Measurements from ENCODE around the gene CLCN2. TPM values are rescaled to one million over a fixed set of nuclear protein-coding genes. Genes with fewer than 3 reads are reported as not detected.

Gene CLCN2
- total RNA-seq, 1 donor from 2014 or later: 6.6 TPM

DNA sequence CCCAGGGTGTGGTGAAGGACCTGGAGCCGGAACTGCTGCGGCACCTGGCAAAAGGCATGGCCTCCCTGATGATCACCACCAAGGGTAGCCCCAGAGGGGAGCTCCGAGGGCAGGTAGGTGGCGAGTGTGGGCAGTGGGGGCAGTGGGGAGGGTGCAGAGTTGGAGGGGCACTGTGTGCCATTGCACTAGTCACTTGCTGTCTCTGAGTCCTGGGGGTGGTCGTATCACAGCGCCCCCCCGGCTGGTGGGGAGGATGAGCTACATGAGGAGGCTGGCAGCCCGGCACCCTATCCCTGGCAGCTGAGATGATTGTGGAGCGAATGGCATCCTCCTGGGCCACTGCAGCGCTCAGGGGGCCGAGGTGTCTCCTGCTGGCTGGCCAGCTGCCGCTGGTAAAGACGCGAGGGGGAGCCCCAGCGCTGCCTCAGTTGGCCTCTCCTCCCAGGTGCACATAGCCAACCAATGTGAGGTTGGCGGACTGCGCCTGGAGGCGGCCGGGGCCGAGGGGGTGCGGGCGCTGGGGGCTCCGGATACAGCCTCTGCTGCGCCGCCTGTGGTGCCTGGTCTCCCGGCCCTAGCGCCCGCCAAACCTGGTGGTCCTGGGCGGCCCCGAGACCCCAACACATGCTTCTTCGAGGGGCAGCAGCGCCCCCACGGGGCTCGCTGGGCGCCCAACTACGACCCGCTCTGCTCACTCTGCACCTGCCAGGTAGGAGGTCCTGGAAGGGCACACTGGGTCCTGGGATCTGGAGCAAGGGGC, 24.8 kb upstream of the CLCN2 start:
- Mint-ChIP-seq H3K4me1 (ENCODE audit: low read depth) (no peaks in the 10 kb centered on the region), H3K36me3 (ENCODE audit: low read depth) (no peaks in the 10 kb centered on the region), H3K9me3 (no peaks in the 10 kb centered on the region), H3K27ac (no peak overlapping the region), H3K27me3 (ENCODE audit: insufficient read depth) (peaks cover 42% of the 10 kb centered on the region), H3K4me3 (no peak overlapping the region)
- DNase-seq (ENCODE audit: low spot score): no peak
- intact Hi-C loops (cut with micrococcal nuclease): no loop called here

- no peak for DNase-seq (ENCODE audit: low spot score)
- Mint-ChIP-seq H3K4me3 (no peak overlapping the region), H3K4me1 (ENCODE audit: low read depth) (no peaks in the 10 kb centered on the region), H3K27me3 (ENCODE audit: insufficient read depth) (peaks cover 43% of the 10 kb centered on the region), H3K36me3 (ENCODE audit: low read depth) (no peaks in the 10 kb centered on the region), H3K9me3 (no peaks in the 10 kb centered on the region), H3K27ac (no peak overlapping the region)
- intact Hi-C loops (cut with micrococcal nuclease): no loop called here
Observed at GRCh38 chr3:184384856-184385422, 23.5 kb upstream of the CLCN2 start.

DNA sequence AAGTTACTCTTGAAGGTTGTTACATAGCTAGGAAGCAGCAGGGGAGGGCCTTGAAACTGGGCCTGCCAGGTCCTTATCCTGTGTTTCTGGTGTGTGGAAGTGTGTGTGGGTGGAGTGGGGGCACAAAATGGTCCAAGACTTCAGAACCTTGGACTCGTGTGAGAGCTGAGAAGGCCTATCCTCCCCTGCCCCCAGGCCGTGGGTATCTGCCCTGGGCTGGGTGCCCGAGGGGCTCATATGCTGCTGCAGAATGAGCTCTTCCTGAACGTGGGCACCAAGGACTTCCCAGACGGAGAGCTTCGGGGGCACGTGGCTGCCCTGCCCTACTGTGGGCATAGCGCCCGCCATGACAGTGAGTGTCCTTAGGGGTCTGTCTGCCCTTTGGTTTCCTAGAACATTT, 22.9 kb upstream of the CLCN2 start:
- no peaks in the 10 kb centered on the region for H3K9me3 Mint-ChIP-seq
- no peak overlapping the region for H3K27ac Mint-ChIP-seq
- no peak overlapping the region for H3K4me3 Mint-ChIP-seq
- H3K27me3 Mint-ChIP-seq (ENCODE audit: insufficient read depth): peaks cover 42% of the 10 kb centered on the region
- DNase-seq (ENCODE audit: low spot score): no peak
- H3K4me1 Mint-ChIP-seq (ENCODE audit: low read depth): no peaks in the 10 kb centered on the region
- intact Hi-C loops (cut with micrococcal nuclease): no loop called here
- H3K36me3 Mint-ChIP-seq (ENCODE audit: low read depth): no peaks in the 10 kb centered on the region

- H3K9me3 Mint-ChIP-seq: no peaks in the 10 kb centered on the region
- peaks cover 51% of the 10 kb centered on the region for H3K27me3 Mint-ChIP-seq (ENCODE audit: insufficient read depth)
- H3K4me1 Mint-ChIP-seq (ENCODE audit: low read depth): no peaks in the 10 kb centered on the region
- intact Hi-C loops (cut with micrococcal nuclease): no loop called here
- no peak overlapping the region for H3K27ac Mint-ChIP-seq
- no peak overlapping the region for H3K4me3 Mint-ChIP-seq
- DNase-seq (ENCODE audit: low spot score): no peak
- no peaks in the 10 kb centered on the region for H3K36me3 Mint-ChIP-seq (ENCODE audit: low read depth)
Observed at GRCh38 chr3:184383033-184383740, 21.8 kb upstream of the CLCN2 start.

DNA sequence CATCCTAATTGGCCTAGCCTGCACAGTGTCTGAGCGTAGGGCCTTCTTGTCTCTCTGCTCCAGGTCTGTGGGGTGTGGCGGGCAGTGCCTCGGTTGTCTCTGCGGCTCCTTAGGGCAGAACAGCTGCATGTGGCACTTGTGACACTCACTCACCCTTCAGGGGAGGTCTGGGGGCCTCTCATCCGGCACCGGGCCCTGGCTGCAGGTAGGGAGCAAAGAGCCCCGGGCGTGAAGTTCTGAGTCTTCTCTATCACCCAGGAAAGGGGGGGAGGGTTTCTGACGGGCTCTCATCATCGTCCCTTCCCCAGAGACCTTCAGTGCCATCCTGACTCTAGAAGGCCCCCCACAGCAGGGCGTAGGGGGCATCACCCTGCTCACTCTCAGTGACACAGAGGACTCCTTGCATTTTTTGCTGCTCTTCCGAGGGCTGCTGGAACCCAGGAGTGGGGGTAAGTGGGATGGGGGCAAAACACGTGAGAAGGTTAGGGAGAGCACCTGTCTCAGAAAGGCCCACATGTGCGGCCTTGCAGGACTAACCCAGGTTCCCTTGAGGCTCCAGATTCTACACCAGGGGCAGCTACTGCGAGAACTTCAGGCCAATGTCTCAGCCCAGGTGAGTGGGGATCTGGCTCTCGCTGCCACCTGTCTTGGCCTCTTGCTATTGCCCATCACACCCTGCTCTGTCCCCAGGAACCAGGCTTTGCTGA, 21.1 kb upstream of the CLCN2 start:
- no peaks in the 10 kb centered on the region for H3K4me1 Mint-ChIP-seq (ENCODE audit: low read depth)
- H3K36me3 Mint-ChIP-seq (ENCODE audit: low read depth): no peaks in the 10 kb centered on the region
- H3K9me3 Mint-ChIP-seq: no peaks in the 10 kb centered on the region
- H3K27ac Mint-ChIP-seq: no peak overlapping the region
- no peak for DNase-seq (ENCODE audit: low spot score)
- H3K27me3 Mint-ChIP-seq (ENCODE audit: insufficient read depth): peaks cover 56% of the 10 kb centered on the region
- intact Hi-C loops (cut with micrococcal nuclease): no loop called here
- H3K4me3 Mint-ChIP-seq: no peak overlapping the region

- no peak for DNase-seq (ENCODE audit: low spot score)
- H3K4me3 Mint-ChIP-seq: no peak overlapping the region
Observed at GRCh38 chr3:184381261-184382224, 20.1 kb upstream of the CLCN2 start.

GRCh38 chr3:184380627-184381260, 19.3 kb upstream of the CLCN2 start:
- H3K36me3 Mint-ChIP-seq (ENCODE audit: low read depth): no peaks in the 10 kb centered on the region
- peaks cover 69% of the 10 kb centered on the region for H3K27me3 Mint-ChIP-seq (ENCODE audit: insufficient read depth)
- no peak overlapping the region for H3K27ac Mint-ChIP-seq
- DNase-seq (ENCODE audit: low spot score): no peak
- H3K9me3 Mint-ChIP-seq: no peaks in the 10 kb centered on the region
- intact Hi-C loops (cut with micrococcal nuclease): no loop called here
- H3K4me1 Mint-ChIP-seq (ENCODE audit: low read depth): no peaks in the 10 kb centered on the region
- peak overlapping the region; percentile 33 for H3K4me3 Mint-ChIP-seq

More at GRCh38 chr3:184381261-184382224, 20.1 kb upstream of the CLCN2 start:
- peaks cover 65% of the 10 kb centered on the region for H3K27me3 Mint-ChIP-seq (ENCODE audit: insufficient read depth)
- H3K9me3 Mint-ChIP-seq: no peaks in the 10 kb centered on the region
- intact Hi-C loops (cut with micrococcal nuclease): no loop called here
- no peak overlapping the region for H3K27ac Mint-ChIP-seq
- no peaks in the 10 kb centered on the region for H3K36me3 Mint-ChIP-seq (ENCODE audit: low read depth)
- H3K4me1 Mint-ChIP-seq (ENCODE audit: low read depth): no peaks in the 10 kb centered on the region

GRCh38 chr3:184380185-184380626, 18.8 kb upstream of the CLCN2 start:
- H3K4me3 Mint-ChIP-seq: no peak overlapping the region
- no peak for DNase-seq (ENCODE audit: low spot score)
- H3K4me1 Mint-ChIP-seq (ENCODE audit: low read depth): no peaks in the 10 kb centered on the region
- no peaks in the 10 kb centered on the region for H3K9me3 Mint-ChIP-seq
- intact Hi-C loops (cut with micrococcal nuclease): no loop called here
- peaks cover 71% of the 10 kb centered on the region for H3K27me3 Mint-ChIP-seq (ENCODE audit: insufficient read depth)
- no peak overlapping the region for H3K27ac Mint-ChIP-seq
- H3K36me3 Mint-ChIP-seq (ENCODE audit: low read depth): no peaks in the 10 kb centered on the region

DNA sequence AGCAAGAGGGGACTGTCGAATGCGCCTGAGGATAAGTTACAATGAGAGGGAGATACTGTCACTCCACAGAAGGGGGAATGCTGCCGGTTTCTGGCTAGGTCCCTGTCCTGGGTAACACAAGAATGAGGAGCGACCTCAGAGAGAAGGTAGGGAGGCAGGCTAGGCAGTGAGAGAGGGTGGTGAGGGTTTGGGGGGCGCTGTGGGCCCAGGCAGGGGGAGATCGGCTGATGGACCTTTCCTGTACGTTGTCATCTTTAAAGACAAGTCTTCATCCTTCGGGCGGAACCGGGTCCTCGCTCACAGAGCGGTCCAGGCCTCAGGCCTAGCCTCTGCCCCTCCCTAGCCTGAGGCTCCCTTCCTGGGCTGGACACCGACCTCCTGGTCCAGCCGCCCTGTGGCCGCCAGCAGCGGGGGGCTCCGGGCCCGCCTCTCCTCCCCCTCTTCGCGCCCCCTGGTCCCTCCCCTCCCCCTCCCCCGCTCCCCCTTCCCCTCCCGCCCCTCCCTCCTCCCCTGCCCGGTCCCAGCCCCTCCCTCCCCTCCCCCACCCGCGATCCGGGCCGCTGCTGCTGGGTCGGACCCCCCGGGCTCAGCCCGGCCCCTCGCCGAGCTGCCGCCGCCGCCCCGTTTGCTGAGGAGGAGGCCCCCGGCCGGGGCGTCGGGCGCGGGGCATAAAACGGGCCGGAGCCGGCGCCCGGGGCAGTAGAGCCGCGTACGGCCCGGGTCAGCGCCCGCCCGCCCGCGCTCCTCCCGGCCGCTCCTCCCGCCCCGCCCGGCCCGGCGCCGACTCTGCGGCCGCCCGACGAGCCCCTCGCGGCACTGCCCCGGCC, 18.2 kb upstream of the CLCN2 start, which contains the start of gene CHRD:
Gene CHRD, plus strand, starts transcription at position 697 of the 827 bp plus-strand sequence. CDS start 265 bp downstream, outside the sequence.
- Mint-ChIP-seq H3K27ac (no peak within 1 kb of the TSS), H3K4me1 (ENCODE audit: low read depth) (no peaks in the 10 kb centered on the region), H3K4me3 (peak within 1 kb of the TSS; percentile 40), H3K9me3 (no peaks in the 10 kb centered on the region), H3K27me3 (ENCODE audit: insufficient read depth) (peaks cover 71% of the 10 kb centered on the region), H3K36me3 (ENCODE audit: low read depth) (no peaks in the 10 kb centered on the region)
- intact Hi-C loops (cut with micrococcal nuclease): no loop called here
- DNase-seq (ENCODE audit: low spot score): no peak

DNA sequence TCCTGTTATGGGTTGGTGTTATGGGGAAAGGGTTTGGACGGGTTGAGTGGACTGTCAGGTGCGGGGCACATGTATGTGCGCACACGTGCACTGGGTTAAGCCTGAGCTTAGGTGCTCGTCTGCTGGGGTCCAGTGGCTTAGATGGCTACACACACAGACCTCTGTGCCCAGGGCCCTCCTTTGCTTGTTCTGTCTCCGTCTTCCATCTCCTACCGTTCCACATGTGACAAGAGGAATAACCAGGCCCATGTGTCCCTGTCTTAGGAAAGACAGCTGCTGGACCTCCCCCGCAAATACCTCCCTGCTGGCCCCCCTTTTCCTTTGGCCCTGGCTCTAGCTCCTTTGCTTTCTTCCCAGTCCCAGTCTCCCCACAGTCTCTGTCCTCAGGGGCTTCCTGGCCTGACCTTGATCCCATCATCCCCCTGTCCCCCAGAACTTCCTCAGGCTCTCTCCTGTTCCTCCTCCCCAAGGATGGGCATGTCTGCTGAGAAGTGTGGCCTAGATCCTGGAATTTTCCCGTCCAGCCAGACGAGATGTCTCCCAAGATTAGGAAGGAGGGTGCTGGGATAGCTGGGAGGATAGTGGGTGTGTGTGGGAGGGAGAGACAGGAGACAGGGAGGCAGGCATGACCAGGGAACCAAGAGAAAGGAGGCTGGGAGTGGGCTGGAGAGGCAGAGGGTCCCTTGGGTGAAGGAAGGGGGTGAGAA, 17.4 kb upstream of the CLCN2 start:
- Mint-ChIP-seq H3K4me1 (ENCODE audit: low read depth) (no peaks in the 10 kb centered on the region), H3K9me3 (no peaks in the 10 kb centered on the region), H3K27me3 (ENCODE audit: insufficient read depth) (peaks cover 71% of the 10 kb centered on the region), H3K4me3 (peak overlapping the region; percentile 40), H3K36me3 (ENCODE audit: low read depth) (no peaks in the 10 kb centered on the region), H3K27ac (no peak overlapping the region)
- intact Hi-C loops (cut with micrococcal nuclease): no loop called here
- no peak for DNase-seq (ENCODE audit: low spot score)

Measured in activated T-helper 1 cell treated with anti-CD3 and anti-CD28 coated beads, Interleukin-12 subunit alpha, Interleukin-12 subunit beta, Interleukin-2, Interleukin-4 antibody, amounts not matched to agents 30 ng/mL and 10 ng/mL and 1 ng/mL, durations not matched to agents 14 hours and 24 hours and 36 hours (primary cell).